GM04503 (cell line): ENCODE data around the gene RAET1L.
"Not testable (repeated sequence)": the region's sequence is repeated elsewhere in the genome, so short reads cannot be mapped to it uniquely, and the experiment has no call there.

Experiments
- DNase-seq: peaks from one replicate; pipeline ENCODE4 v3.0.0-alpha.2; 2012; ENCODE audit warnings: low read depth

RAET1L gene

GRCh38 chr6:150025201-150025917 is at the start of gene RAET1L:
Gene RAET1L (minus strand): TSS chr6:150025532. CDS start chr6:150025471, 61 bp downstream.
- peak; percentile 38 for DNase-seq

GRCh38 chr6:150075034-150075421 is 49.7 kb upstream of the RAET1L start:
- no peak for DNase-seq

GRCh38 chr6:150074396-150075033 is 49.2 kb upstream of the RAET1L start:
- not testable (repeated sequence) for DNase-seq

GRCh38 chr6:150072201-150072600 is 46.9 kb upstream of the RAET1L start:
- DNase-seq = no peak

GRCh38 chr6:150070236-150070818 is 45.0 kb upstream of the RAET1L start:
- DNase-seq = no peak

- no peak for DNase-seq
Measured at GRCh38 chr6:150069706-150070105, 44.4 kb upstream of the RAET1L start.

- peak; percentile 78 for DNase-seq
Measured at GRCh38 chr6:150068720-150069648, 43.7 kb upstream of the RAET1L start, which contains the start of gene ULBP3. Gene ULBP3 (minus strand): TSS chr6:150069121. CDS start chr6:150069066, 55 bp downstream.

GRCh38 chr6:150068151-150068550 is 42.8 kb upstream of the RAET1L start:
- no peak for DNase-seq

- no peak for DNase-seq
Measured at GRCh38 chr6:150065083-150065482, 39.8 kb upstream of the RAET1L start.

- no peak for DNase-seq
Measured at GRCh38 chr6:150063640-150064039, 38.3 kb upstream of the RAET1L start.

GRCh38 chr6:150059973-150060372 is 34.6 kb upstream of the RAET1L start:
- DNase-seq = not testable (repeated sequence)

GRCh38 chr6:150058986-150059385 is 33.7 kb upstream of the RAET1L start:
- DNase-seq = no peak

GRCh38 chr6:150058231-150058792 is 33.0 kb upstream of the RAET1L start:
- DNase-seq = no peak

- DNase-seq = no peak
Measured at GRCh38 chr6:150057501-150057951, 32.2 kb upstream of the RAET1L start.

GRCh38 chr6:150056916-150057315 is 31.6 kb upstream of the RAET1L start:
- no peak for DNase-seq

GRCh38 chr6:150056156-150056555 is 30.8 kb upstream of the RAET1L start:
- no peak for DNase-seq

GRCh38 chr6:150055131-150055530 is 29.8 kb upstream of the RAET1L start:
- no peak for DNase-seq

GRCh38 chr6:150053450-150053849 is 28.1 kb upstream of the RAET1L start:
- DNase-seq = no peak

GRCh38 chr6:150050846-150051245 is 25.5 kb upstream of the RAET1L start:
- no peak for DNase-seq

- no peak for DNase-seq
Measured at GRCh38 chr6:150048099-150048498, 22.8 kb upstream of the RAET1L start.

GRCh38 chr6:150046943-150047342 is 21.6 kb upstream of the RAET1L start:
- no peak for DNase-seq
